Measurements from ENCODE around the gene PLGRKT. TPM values are rescaled to one million over a fixed set of nuclear protein-coding genes. Genes with fewer than 3 reads are reported as not detected.
A peak's percentile ranks its signal among the peaks of the same experiment; 100 is the strongest.

Gene PLGRKT
- total and polyA plus RNA-seq, 2 donors (not counting 1 experiment from before 2014, with no cell fraction given), result 17.3 to 21.6 TPM

- H3K9ac ChIP-seq (ENCODE audit: insufficient read depth, low read length), result no peak overlapping the region
- no peaks in the 10 kb centered on the region for H4K20me1 ChIP-seq (ENCODE audit: control insufficient read depth, extremely low read depth, insufficient read depth, low read length)
- no peaks in the 10 kb centered on the region for H3K27me3 ChIP-seq (ENCODE audit: control insufficient read depth, insufficient read depth, low read length)
- H3K4me3 ChIP-seq (replicated peaks in 1 of 4; ENCODE audit: control extremely low read depth in 1 of 4, insufficient read depth in 1 of 4, low read depth in 3 of 4, low read length in 4 of 4), result no peak overlapping the region
- H3K9me3 ChIP-seq (ENCODE audit: control insufficient read depth, insufficient read depth, low read depth, low read length), result no peaks in the 10 kb centered on the region
- no peak overlapping the region for H3K27ac ChIP-seq (ENCODE audit: insufficient read depth, low read length)
- DNase-seq (ENCODE audit: low read depth in 2 of 2), result peak; percentile 29 to 57
- H3K4me1 ChIP-seq (ENCODE audit: control insufficient read depth, extremely low read depth, insufficient read depth, low read length), result peaks cover 7% of the 10 kb centered on the region
- H3K4me2 ChIP-seq (ENCODE audit: extremely low read depth, insufficient read depth, low read length), result no peak overlapping the region
- TF ChIP-seq EZH2 (IDR thresholded peaks at IDR 0.05; ENCODE audit: low read length, missing control alignments), result no peak
- no peak for TF ChIP-seq CTCF (conservative IDR thresholded peaks at IDR 0.05 in 1 of 2, IDR thresholded peaks at IDR 0.05 in 1 of 2; ENCODE audit: low read depth in 1 of 2, low read length in 2 of 2)
- H2AFZ ChIP-seq (ENCODE audit: low read length), result no peak overlapping the region
- no peaks in the 10 kb centered on the region for H3K79me2 ChIP-seq (ENCODE audit: control insufficient read depth, insufficient read depth, low read length)
- no peaks in the 10 kb centered on the region for H3K36me3 ChIP-seq (ENCODE audit: control insufficient read depth, insufficient read depth, low read length)
Observed at GRCh38 chr9:5388026-5388819, 49.5 kb downstream of the PLGRKT start.

GRCh38 chr9:5384436-5384835 is 53.3 kb downstream of the PLGRKT start:
- H3K4me3 ChIP-seq (replicated peaks in 1 of 4; ENCODE audit: control extremely low read depth in 1 of 4, insufficient read depth in 1 of 4, low read depth in 3 of 4, low read length in 4 of 4), result no peak overlapping the region
- H3K9ac ChIP-seq (ENCODE audit: insufficient read depth, low read length), result no peak overlapping the region
- H3K79me2 ChIP-seq (ENCODE audit: control insufficient read depth, insufficient read depth, low read length), result no peaks in the 10 kb centered on the region
- H3K27me3 ChIP-seq (ENCODE audit: control insufficient read depth, insufficient read depth, low read length), result no peaks in the 10 kb centered on the region
- no peak overlapping the region for H3K27ac ChIP-seq (ENCODE audit: insufficient read depth, low read length)
- no peak for DNase-seq (ENCODE audit: low read depth in 2 of 2)
- TF ChIP-seq CTCF (conservative IDR thresholded peaks at IDR 0.05 in 1 of 2, IDR thresholded peaks at IDR 0.05 in 1 of 2; ENCODE audit: low read depth in 1 of 2, low read length in 2 of 2) (no peak), EZH2 (IDR thresholded peaks at IDR 0.05; ENCODE audit: low read length, missing control alignments) (no peak)
- no peaks in the 10 kb centered on the region for H3K9me3 ChIP-seq (ENCODE audit: control insufficient read depth, insufficient read depth, low read depth, low read length)
- no peaks in the 10 kb centered on the region for H3K36me3 ChIP-seq (ENCODE audit: control insufficient read depth, insufficient read depth, low read length)
- no peak overlapping the region for H3K4me2 ChIP-seq (ENCODE audit: extremely low read depth, insufficient read depth, low read length)
- no peaks in the 10 kb centered on the region for H4K20me1 ChIP-seq (ENCODE audit: control insufficient read depth, extremely low read depth, insufficient read depth, low read length)
- peaks cover 6% of the 10 kb centered on the region for H3K4me1 ChIP-seq (ENCODE audit: control insufficient read depth, extremely low read depth, insufficient read depth, low read length)
- H2AFZ ChIP-seq (ENCODE audit: low read length), result no peak overlapping the region

GRCh38 chr9:5382479-5382878 is 55.2 kb downstream of the PLGRKT start:
- H3K4me2 ChIP-seq (ENCODE audit: extremely low read depth, insufficient read depth, low read length), result no peak overlapping the region
- H3K9me3 ChIP-seq (ENCODE audit: control insufficient read depth, insufficient read depth, low read depth, low read length), result no peaks in the 10 kb centered on the region
- no peak overlapping the region for H2AFZ ChIP-seq (ENCODE audit: low read length)
- no peak overlapping the region for H3K4me3 ChIP-seq (replicated peaks in 1 of 4; ENCODE audit: control extremely low read depth in 1 of 4, insufficient read depth in 1 of 4, low read depth in 3 of 4, low read length in 4 of 4)
- H3K79me2 ChIP-seq (ENCODE audit: control insufficient read depth, insufficient read depth, low read length), result no peaks in the 10 kb centered on the region
- TF ChIP-seq EZH2 (IDR thresholded peaks at IDR 0.05; ENCODE audit: low read length, missing control alignments), result no peak
- no peaks in the 10 kb centered on the region for H3K4me1 ChIP-seq (ENCODE audit: control insufficient read depth, extremely low read depth, insufficient read depth, low read length)
- no peaks in the 10 kb centered on the region for H3K36me3 ChIP-seq (ENCODE audit: control insufficient read depth, insufficient read depth, low read length)
- H4K20me1 ChIP-seq (ENCODE audit: control insufficient read depth, extremely low read depth, insufficient read depth, low read length), result no peaks in the 10 kb centered on the region
- no peak overlapping the region for H3K27ac ChIP-seq (ENCODE audit: insufficient read depth, low read length)
- H3K9ac ChIP-seq (ENCODE audit: insufficient read depth, low read length), result no peak overlapping the region
- DNase-seq (ENCODE audit: low read depth in 2 of 2), result no peak
- H3K27me3 ChIP-seq (ENCODE audit: control insufficient read depth, insufficient read depth, low read length), result no peaks in the 10 kb centered on the region

Measured in fibroblast of lung (primary cell).